Measurements from ENCODE around the gene SPTBN4.
"Not testable (repeated sequence)": the region's sequence is repeated elsewhere in the genome, so short reads cannot be mapped to it uniquely, and the experiment has no call there.

SPTBN4 gene

DNA sequence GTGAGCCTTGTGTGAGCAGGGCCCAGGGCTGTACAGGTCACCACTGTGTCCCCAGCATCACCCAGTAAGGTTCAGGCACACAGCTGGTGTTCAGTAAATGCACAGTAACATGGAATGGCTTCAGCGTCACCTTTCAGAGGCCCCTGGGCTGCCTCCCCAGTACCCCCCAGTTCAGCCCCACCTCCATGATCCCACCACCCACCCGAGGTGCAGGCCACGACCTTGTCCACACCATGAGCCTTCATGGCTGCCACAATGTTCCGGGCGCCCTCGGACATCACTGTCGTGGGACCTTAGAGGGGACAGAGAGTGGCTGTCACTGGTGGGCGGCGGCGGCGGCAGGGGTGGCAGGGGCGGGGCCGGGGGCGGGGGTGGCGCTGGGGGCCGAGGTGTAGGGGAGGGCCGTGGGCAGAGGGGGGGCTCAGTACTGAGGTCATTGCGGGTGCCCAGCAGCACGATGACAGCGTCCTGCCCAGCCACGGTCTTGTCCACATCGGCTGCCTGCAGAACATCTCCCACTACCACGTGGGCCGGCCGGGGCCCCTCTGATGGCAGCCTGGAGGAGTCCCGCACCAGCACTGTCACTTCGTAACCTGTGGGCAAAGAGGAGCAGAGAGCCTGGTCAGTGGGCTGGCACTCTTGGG, 8.7 kb upstream of the SPTBN4 start:
- no peak for DNase-seq (ENCODE audit: low read depth, low spot score)
- in situ Hi-C loops (cut with HindIII; ENCODE audit: low sequenced_read_pairs), result no loop called here
- TF ChIP-seq, protein P1, sequence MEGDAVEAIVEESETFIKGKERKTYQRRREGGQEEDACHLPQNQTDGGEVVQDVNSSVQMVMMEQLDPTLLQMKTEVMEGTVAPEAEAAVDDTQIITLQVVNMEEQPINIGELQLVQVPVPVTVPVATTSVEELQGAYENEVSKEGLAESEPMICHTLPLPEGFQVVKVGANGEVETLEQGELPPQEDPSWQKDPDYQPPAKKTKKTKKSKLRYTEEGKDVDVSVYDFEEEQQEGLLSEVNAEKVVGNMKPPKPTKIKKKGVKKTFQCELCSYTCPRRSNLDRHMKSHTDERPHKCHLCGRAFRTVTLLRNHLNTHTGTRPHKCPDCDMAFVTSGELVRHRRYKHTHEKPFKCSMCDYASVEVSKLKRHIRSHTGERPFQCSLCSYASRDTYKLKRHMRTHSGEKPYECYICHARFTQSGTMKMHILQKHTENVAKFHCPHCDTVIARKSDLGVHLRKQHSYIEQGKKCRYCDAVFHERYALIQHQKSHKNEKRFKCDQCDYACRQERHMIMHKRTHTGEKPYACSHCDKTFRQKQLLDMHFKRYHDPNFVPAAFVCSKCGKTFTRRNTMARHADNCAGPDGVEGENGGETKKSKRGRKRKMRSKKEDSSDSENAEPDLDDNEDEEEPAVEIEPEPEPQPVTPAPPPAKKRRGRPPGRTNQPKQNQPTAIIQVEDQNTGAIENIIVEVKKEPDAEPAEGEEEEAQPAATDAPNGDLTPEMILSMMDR (IDR thresholded peaks at IDR 0.05; ENCODE audit: low read depth, low read length), result no peak
- H3K4me3 ChIP-seq (ENCODE audit: low read depth, low read length), result no peak overlapping the region

DNA sequence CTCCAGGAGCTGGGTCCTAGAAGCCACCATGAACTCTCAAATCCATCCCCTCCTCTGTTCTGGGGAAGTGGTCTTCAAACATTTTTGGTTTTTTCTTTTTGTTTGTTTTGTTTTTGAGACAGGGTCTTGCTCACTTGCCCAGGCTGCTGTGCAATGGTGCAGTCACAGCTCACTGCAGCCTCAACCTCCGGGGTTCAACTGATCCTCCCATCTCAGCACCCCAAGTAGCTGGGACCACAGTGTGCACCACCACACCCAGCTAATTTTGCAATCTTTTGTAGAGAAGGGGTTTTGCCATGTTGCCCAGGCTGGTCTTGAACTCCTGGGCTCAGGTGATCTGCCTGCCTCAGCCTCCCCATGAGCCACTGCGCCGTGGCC, 8.2 kb upstream of the SPTBN4 start:
- in situ Hi-C loops (cut with HindIII; ENCODE audit: low sequenced_read_pairs), result no loop called here
- no peak for DNase-seq (ENCODE audit: low read depth, low spot score)
- H3K4me3 ChIP-seq (ENCODE audit: low read depth, low read length), result no peak overlapping the region
- TF ChIP-seq, protein P1 (IDR thresholded peaks at IDR 0.05; ENCODE audit: low read depth, low read length), result no peak

DNA sequence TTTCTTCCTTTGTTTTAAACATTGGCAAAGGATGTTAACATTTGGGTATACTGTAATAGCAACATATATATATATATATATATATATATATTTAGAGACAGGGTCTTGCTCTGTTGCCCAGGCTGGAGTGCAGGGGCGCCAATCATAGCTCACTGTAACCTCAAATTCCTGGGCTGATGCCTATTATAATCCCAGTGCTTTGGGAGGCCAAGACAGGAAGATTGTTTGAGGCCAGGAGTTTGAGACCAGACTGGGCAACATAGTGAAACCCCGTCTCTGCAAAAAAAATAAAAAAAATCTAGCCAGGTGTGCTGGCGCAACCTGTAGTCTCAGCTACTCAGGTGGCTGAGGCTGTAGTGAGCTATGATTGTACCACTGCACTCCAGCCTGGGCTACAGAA, 6.6 kb upstream of the SPTBN4 start:
- no peak for DNase-seq (ENCODE audit: low read depth, low spot score)
- no peak overlapping the region for H3K4me3 ChIP-seq (ENCODE audit: low read depth, low read length)
- in situ Hi-C loops (cut with HindIII; ENCODE audit: low sequenced_read_pairs), result no loop called here
- TF ChIP-seq, protein P1 (IDR thresholded peaks at IDR 0.05; ENCODE audit: low read depth, low read length), result no peak

DNA sequence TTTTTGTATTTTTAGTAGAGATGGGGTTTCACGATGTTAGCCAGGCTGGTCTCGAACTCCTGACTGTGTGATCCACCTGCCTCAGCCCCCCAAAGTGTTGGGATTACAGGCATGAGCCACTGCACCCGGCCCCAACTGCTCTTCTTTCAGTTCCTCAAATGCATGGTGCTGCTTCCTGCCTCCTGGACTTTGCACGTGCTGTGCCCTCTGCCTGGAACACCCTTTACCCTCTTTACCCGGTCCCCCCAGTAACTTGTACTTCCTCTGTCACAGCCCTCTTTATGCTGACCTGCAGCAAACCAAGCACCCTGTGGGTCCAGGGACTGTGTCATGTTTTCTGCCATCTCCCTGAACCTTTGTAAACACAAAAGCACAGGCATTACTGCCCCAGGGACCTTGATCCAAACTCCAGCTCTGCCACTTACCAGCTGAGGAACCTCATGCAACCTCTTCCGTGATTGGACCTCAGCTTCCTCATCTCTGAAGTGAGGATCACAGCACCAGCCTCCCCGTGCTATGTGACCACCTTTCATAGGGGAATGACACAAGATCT, 5.1 kb upstream of the SPTBN4 start:
- no peak overlapping the region for H3K4me3 ChIP-seq (ENCODE audit: low read depth, low read length)

DNA sequence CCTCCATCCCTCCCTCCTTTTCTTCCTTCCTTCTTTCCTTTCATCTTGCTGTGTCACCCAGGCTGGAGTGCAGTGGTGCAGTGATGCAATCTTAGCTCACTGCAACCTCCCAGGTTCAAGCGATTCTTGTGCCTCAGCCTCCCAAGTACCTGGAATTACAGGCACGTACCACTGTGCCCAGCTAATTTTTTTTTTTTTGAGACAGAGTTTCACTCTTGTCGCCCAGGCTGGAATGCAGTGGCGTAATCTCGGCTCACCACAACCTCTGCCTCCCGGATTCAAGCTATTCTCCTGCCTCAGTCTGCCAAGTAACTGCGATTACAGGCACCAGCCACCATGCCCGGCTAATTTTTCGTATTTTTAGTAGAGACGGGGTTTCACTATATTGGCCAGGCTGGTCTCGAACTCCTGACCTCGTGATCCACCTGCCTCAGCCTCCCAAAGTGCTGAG, 3.2 kb upstream of the SPTBN4 start:
- H3K4me3 ChIP-seq (ENCODE audit: low read depth, low read length), result not testable (repeated sequence)

More for the DNA sequence above, 5.1 kb upstream of the SPTBN4 start:
- in situ Hi-C loops (cut with HindIII; ENCODE audit: low sequenced_read_pairs), result no loop called here
- TF ChIP-seq, protein P1 (IDR thresholded peaks at IDR 0.05; ENCODE audit: low read depth, low read length), result no peak
- no peak for DNase-seq (ENCODE audit: low read depth, low spot score)

DNA sequence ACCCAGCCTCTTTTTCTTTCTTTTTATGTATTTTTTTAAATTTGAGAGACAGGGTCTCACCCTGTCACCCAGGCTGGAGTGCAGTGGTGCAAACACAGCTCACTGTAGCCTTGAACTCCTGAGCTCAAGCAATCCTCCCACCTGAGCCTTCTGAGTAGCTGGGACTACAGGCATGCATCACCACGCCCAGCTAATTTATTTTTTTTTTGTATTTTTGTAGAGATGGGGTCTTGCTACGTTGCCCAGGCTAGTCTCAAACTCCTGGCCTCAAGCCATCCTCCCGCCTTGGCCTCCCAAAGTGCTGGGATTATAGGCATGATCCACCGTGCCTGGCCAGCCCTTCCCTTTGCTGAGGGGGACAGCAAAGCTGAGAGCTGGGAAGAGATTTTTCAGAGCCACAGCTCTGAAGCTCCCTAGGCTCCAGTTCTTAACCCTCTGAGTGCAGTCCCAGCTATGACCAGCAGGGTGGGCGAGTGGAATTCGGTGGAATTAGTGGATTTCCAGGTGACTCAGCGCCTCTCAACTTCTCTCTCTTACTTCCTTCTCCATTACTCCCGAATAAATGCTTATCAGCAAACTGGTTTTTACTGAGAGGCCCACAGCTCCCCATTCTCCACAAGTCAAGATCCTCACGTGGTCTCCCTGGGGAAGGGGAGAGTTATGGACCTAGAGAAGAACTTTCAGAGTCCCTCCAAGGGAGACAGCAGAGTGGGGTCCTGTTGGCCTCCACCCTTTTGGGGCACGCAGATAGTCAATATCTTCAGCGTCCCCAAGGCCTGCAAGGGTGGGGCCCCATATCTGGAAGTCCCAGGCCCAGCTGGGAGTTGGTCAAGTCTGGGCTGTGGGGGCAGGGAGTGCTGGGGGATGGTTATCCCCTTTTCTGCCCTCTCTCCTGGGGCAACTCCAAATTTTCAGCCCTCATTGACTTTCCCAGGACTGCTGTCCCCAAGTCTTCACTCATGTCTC, 2.5 kb upstream of the SPTBN4 start:
- peak overlapping the region; percentile 70 for H3K4me3 ChIP-seq (ENCODE audit: low read depth, low read length)
- TF ChIP-seq, protein P1 (IDR thresholded peaks at IDR 0.05; ENCODE audit: low read depth, low read length), result peak; percentile 87
- DNase-seq (ENCODE audit: low read depth, low spot score), result peak; percentile 85
- in situ Hi-C loops (cut with HindIII; ENCODE audit: low sequenced_read_pairs), result no loop called here

More for the DNA sequence above, 3.2 kb upstream of the SPTBN4 start:
- in situ Hi-C loops (cut with HindIII; ENCODE audit: low sequenced_read_pairs); DNase-seq (ENCODE audit: low read depth, low spot score): not testable (repeated sequence)

Measured in astrocyte of the spinal cord (primary cell).